H54 (cell line): Measurements from ENCODE around the gene UBE2D2.
A peak's percentile ranks its signal among the peaks of the same experiment; 100 is the strongest.

ENCODE experiments used
- DNase-seq: peaks from one replicate; pipeline ENCODE4 v3.0.0; 2011; ENCODE audit warnings: low spot score, mixed read lengths; ENCODE audit not compliant: insufficient read length
- FAIRE-seq: peaks from 3 replicates; lab custom pipeline; 2011; peaks lifted over from hg19 to GRCh38; lab: Jason Lieb, UNC
- POLR2A ChIP-seq: IDR thresholded peaks from 2 replicates; pipeline ENCODE4 v1.6.1; 2011; ENCODE audit warnings: low read depth, mild to moderate bottlenecking, low read length

UBE2D2 gene

GRCh38 chr5:139658928-139659667 is 98.0 kb downstream of the UBE2D2 start:
- TF ChIP-seq POLR2A: 0 out of 2 replicates have a peak, but pooled peaks have one; percentile 18
- FAIRE-seq: no peak
- peak; percentile 77 for DNase-seq

DNA sequence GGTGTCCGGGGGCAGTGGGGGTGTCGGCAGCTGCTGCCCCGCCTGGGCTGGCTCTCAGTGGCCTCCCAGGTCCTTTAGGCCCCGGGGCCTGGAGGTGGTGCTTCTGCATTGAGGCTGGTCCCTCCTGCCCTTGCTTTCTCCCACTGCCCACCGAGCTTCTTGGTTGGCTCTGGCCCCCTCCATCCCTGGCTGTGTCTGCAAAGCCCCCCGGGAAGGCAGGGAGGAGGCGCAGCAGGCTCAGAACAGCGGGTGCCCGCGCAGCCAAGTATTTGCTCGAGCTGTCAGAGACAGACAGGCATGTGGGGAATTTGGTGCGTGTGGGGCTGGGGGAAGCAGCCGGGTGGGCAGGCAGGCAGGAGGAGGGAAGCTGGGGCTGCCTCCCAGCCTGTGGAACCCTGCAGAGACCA is 98.6 kb downstream of the UBE2D2 start:
- no peak for DNase-seq
- no peak for FAIRE-seq
- no peak for TF ChIP-seq POLR2A

DNA sequence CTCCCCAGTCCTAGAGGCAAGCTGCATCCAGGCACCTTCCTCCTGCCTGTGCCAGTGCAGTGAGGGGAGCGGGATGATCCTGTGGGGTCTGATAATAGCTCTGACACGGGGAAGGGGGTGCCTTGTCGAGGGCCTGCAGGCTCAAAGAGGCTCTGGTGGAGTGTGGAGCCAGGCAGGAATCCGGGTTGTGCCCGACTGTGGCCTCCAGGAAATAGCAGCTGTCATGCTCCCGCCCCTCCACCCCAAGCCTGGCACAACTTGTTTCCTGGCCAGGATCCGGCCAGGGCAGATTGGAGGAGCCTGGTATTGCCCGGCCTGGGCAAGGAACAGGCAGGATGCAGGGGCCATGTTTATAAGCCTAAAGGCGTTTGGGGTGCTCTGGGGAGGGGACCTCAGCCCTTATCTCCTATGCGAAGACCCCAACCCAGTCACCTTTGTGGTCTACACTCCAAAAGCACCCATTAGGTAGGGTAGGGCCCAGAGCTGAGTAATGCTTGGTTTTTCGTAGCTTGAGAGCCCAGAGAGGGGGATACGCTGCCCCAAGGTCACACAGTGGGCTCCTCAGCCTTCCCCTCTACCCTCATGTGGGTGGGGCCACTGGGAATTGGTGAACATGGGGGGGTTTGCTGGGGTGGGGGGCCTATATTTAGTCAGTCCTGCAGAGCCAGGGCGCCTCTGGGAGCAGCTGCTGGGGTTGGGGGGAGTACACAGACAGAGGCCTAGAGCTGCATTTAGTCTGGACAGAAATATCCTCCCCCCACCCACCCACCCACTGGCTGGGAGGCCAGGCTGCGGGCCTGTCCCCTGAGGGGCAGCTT is 99.2 kb downstream of the UBE2D2 start:
- FAIRE-seq (no peak), DNase-seq (peak; percentile 78)
- peak; percentile 69 for TF ChIP-seq POLR2A

- peak; percentile 92 for DNase-seq
- FAIRE-seq: no peak
- TF ChIP-seq POLR2A: peak; percentile 47
Observed at GRCh38 chr5:139660923-139661814, 100.0 kb downstream of the UBE2D2 start.

DNA sequence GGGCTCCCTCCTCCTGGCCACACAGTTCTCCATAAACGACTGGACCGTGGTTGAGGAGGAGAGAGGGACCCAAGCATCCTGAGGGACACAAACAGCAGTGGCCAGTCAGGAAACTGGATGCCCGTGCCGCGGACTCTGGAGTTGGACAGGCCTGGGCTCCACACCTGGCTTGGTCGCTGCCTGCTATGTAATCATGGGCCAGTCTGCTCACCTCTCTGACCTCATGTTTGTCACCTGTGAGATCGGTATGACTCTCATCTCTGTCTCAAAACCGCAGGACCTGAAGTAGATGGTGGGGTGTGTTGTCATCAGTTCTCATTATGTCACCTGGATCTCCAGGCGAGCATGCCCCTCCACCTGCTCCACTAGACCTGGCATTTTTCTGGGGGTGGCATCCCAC is 101.5 kb downstream of the UBE2D2 start:
- TF ChIP-seq POLR2A: no peak
- DNase-seq: no peak
- no peak for FAIRE-seq

DNA sequence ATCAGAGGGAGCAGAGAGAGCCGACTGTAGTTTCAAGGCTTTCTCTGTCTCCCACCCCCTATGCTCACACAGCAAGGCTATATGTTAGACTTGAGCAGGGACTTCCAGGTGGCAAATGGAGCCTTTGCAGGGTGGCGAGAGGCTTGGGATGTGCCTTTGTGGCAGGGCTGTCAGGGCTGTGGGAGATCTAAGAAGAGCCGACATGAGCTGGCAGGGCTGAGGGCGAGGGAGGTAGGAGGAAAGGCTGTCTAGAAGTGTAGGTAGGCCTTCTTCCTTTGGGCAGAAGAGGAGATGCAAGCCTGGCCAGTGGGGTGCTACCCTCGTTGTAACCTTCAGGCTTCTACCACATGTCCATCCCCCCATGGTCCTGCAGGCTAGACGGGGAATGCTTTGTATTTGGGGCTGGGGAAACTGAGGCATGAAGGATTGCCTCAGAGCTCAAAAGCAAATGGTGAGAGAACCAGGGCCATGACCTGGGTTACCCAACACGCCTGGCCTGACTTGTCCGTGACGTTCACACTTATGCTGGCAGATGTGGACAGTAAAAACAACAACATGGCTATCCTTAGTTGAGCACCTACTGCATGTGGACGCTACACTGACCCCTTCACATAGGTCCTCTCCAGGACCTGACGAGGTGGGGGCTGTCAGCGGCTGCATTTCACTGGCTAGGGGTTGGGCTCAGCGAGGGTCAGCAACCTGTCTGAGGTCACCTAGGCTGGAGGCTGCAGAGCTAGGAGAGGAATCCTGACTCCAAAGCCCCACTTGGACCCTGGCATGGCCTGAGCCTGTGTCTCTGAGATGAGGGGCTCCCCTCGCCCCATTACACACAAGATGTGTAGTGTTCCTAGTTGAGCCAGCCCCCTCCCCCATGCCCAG is 102.3 kb downstream of the UBE2D2 start:
- DNase-seq: no peak
- TF ChIP-seq POLR2A: no peak
- no peak for FAIRE-seq

DNA sequence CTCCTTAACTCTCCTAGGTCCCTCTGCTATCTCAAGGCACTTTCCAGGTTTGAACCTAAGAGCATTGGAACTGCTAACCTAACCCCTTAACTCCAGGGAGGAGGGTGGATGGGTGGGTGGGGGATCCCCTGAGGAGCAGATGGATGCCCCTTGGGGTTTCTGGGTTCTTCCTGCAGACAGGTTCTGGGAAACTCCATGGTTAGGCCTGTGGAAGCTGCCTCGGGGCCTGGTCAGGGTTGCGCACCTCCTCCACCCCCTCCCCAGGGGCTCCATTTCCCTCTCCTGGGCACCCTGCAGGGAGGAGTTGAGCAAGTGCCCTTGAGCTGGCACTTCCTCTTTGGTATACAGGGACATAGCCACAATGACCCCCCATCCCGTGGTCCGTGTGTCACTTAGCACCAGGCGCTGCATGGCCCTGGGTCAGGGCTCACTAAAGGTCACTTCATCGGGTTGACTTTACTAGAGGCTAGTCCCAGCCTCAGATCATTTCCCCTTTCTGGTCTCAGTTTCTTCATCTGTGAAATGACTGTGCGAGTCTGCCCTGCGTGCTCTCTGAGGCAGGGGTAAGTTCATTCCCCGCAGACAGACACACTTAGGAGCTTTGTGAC is 103.1 kb downstream of the UBE2D2 start:
- FAIRE-seq: no peak
- DNase-seq: no peak
- TF ChIP-seq POLR2A: no peak

GRCh38 chr5:139664727-139665351 is 103.7 kb downstream of the UBE2D2 start:
- TF ChIP-seq POLR2A: no peak
- FAIRE-seq (no peak), DNase-seq (no peak)

DNA sequence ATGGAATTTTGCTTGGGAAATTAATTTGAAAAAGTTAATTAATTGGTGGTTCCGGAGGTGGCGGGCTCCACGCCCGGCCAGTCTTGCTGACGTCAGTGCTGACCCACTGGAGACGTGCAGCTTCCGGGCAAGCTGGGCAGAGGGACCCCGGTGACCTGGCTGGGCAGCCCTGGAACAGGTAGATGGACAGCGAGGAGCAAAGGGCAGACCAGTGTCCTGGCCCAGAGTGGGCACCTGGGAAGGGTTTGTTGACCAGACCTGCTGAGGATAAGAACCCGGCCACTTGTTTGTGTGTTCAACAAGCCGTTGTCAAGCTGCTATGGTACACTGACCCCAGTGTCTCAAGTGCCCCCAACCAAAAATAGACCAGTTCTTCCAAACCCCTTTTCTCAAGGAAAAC is 104.5 kb downstream of the UBE2D2 start:
- FAIRE-seq (no peak), DNase-seq (no peak)
- TF ChIP-seq POLR2A: no peak

- DNase-seq: no peak
- FAIRE-seq: no peak
- no peak for TF ChIP-seq POLR2A
Observed at GRCh38 chr5:139666551-139666950, 105.4 kb downstream of the UBE2D2 start.

DNA sequence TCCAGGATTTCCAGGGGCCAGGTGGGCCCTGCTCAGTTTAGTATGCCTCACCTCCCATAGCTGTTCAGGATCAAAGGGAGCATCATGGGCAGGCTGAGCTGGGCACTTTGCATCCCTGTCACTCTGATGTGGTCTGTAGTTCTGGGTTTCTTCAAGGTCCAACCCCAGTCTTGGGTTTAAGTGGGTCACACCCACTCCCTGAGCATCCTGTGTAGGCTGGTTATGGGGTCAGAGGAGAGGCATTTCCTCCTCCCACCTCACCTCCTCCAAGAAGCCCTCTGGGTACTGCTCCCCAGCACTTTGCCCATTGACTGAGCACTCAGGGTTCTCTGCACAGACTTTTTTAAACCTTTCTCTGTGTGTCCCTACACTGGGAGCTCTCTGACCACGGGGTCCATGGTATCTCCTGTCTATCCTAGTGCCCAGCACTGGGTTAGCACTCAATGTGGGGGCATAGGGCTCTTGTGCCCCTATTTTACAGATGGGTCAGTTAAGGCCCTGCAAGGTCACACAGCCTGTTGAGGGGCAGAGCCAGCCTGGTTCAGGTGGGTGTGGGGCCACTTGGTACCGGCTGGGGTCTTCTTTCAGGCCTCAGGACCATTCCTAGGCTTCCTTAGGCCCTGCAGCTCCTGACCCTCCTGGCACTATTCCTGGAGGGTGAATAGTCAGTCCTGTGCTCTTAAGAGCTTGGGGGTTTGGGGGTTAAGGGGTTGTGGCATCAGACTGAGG is 106.0 kb downstream of the UBE2D2 start:
- DNase-seq (no peak), FAIRE-seq (no peak)
- TF ChIP-seq POLR2A: no peak
